Measurements from ENCODE around the gene POLR2E. TPM values are rescaled to one million over a fixed set of nuclear protein-coding genes. Genes with fewer than 3 reads are reported as not detected.

The POLR2E gene
- total and polyA plus RNA-seq, 8 donors = 24.5 to 361 (median 91.0) TPM

GRCh38 chr19:1053176-1054101 is 41.7 kb downstream of the POLR2E start:
- intact Hi-C loops (cut with DNase I; ENCODE audit: low total_unique reads) = no loop called here
- Histone ChIP-seq H3K27me3 (no peaks in the 10 kb centered on the region), H3K4me1 (no peaks in the 10 kb centered on the region), H3K9me3 (peaks cover under 1 to 29% (median 22%) of the 10 kb centered on the region in 4 donors), H3K36me3 (peaks cover 0 to 29% (median 9%) of the 10 kb centered on the region in 4 donors), H3K27ac (no peak overlapping the region), H3K4me3 (no peak overlapping the region)
- no peak for DNase-seq
- TF ChIP-seq POLR2A (IDR thresholded peaks at IDR 0.05) = no peak
- TF ChIP-seq CTCF (IDR thresholded peaks at IDR 0.05) = no peak
- TF ChIP-seq EP300 (IDR thresholded peaks at IDR 0.05) = no peak
- TF ChIP-seq POLR2AphosphoS5 (IDR thresholded peaks at IDR 0.05) = no peak
- 87 to 94% (median 92%) methylated on average over 25 to 31 of the region's 31 CpGs for WGBS, 5 donors

- H3K4me3 ChIP-seq = no peak overlapping the region
Measured at GRCh38 chr19:1052349-1052975, 42.7 kb downstream of the POLR2E start.

GRCh38 chr19:1051791-1052190 is 43.4 kb downstream of the POLR2E start:
- Histone ChIP-seq H3K36me3 (peaks cover 0 to 30% (median 3%) of the 10 kb centered on the region in 4 donors), H3K4me1 (peaks cover 0 to 8% (median 0%) of the 10 kb centered on the region in 4 donors), H3K4me3 (no peak overlapping the region), H3K27me3 (no peaks in the 10 kb centered on the region), H3K27ac (no peak overlapping the region), H3K9me3 (peaks cover 0 to 12% (median 6%) of the 10 kb centered on the region in 4 donors)
- 86 to 90% (median 89%) methylated on average over 16 to 17 of the region's 17 CpGs for WGBS, 5 donors
- intact Hi-C loops (cut with DNase I; ENCODE audit: low total_unique reads) = no loop called here
- TF ChIP-seq POLR2A (IDR thresholded peaks at IDR 0.05) (no peak), EP300 (IDR thresholded peaks at IDR 0.05) (no peak), POLR2AphosphoS5 (IDR thresholded peaks at IDR 0.05) (no peak), CTCF (IDR thresholded peaks at IDR 0.05) (no peak)
- no peak for DNase-seq

More at GRCh38 chr19:1052349-1052975, 42.7 kb downstream of the POLR2E start:
- peaks cover 0 to 19% (median 13%) of the 10 kb centered on the region in 4 donors for H3K9me3 ChIP-seq
- no peak for DNase-seq
- peaks cover 0 to 29% (median 6%) of the 10 kb centered on the region in 4 donors for H3K36me3 ChIP-seq
- WGBS, 5 donors = 62 to 83% (median 71%) methylated on average over 1 to 4 of the region's 5 CpGs
- intact Hi-C loops (cut with DNase I; ENCODE audit: low total_unique reads) = no loop called here
- H3K27ac ChIP-seq = no peak overlapping the region
- TF ChIP-seq EP300 (IDR thresholded peaks at IDR 0.05) (no peak), CTCF (IDR thresholded peaks at IDR 0.05) (no peak), POLR2A (IDR thresholded peaks at IDR 0.05) (no peak), POLR2AphosphoS5 (IDR thresholded peaks at IDR 0.05) (no peak)
- H3K27me3 ChIP-seq = no peaks in the 10 kb centered on the region
- H3K4me1 ChIP-seq = peaks cover 0 to 4% (median 0%) of the 10 kb centered on the region in 4 donors

- no peak for DNase-seq
- no peak overlapping the region for H3K4me3 ChIP-seq
- peaks cover 0 to 30% (median under 1%) of the 10 kb centered on the region in 4 donors for H3K36me3 ChIP-seq
- peaks cover 0 to 6% (median 2%) of the 10 kb centered on the region in 4 donors for H3K9me3 ChIP-seq
- peaks cover 0 to 8% (median 0%) of the 10 kb centered on the region in 4 donors for H3K4me1 ChIP-seq
- no peak overlapping the region for H3K27ac ChIP-seq
- 83 to 91% (median 89%) methylated on average over 23 to 31 of the region's 31 CpGs for WGBS, 5 donors
- H3K27me3 ChIP-seq = no peaks in the 10 kb centered on the region
- intact Hi-C loops (cut with DNase I; ENCODE audit: low total_unique reads) = no loop called here
- TF ChIP-seq CTCF (IDR thresholded peaks at IDR 0.05) (no peak), EP300 (IDR thresholded peaks at IDR 0.05) (no peak), POLR2AphosphoS5 (IDR thresholded peaks at IDR 0.05) (no peak), POLR2A (IDR thresholded peaks at IDR 0.05) (no peak)
Measured at GRCh38 chr19:1050989-1051788, 44.0 kb downstream of the POLR2E start.
